GM21737 (cell line): Measurements from ENCODE around the gene KIF4A.
"Not testable (repeated sequence)": the region's sequence is repeated elsewhere in the genome, so short reads cannot be mapped to it uniquely, and the experiment has no call there.

Experiments used
- ATAC-seq: cut with Tn5 transposase; IDR thresholded peaks from one replicate; pipeline ENCODE4 v1.9.1; 2021; ENCODE audit warnings: mild to moderate bottlenecking, moderate library complexity; ENCODE audit not compliant: unreplicated experiment

The KIF4A gene

GRCh38 chrX:70289793-70290770 lies at the start of gene KIF4A, which contains the start of gene PDZD11:
Gene KIF4A (plus strand): TSS chrX:70290104. CDS start chrX:70290459, 355 bp downstream.
Gene PDZD11 (minus strand): TSS chrX:70289927. CDS start chrX:70289341, 586 bp downstream.
- peak; percentile 96 for ATAC-seq

GRCh38 chrX:70240751-70241150 lies 49.2 kb upstream of the KIF4A start:
- ATAC-seq = no peak

DNA sequence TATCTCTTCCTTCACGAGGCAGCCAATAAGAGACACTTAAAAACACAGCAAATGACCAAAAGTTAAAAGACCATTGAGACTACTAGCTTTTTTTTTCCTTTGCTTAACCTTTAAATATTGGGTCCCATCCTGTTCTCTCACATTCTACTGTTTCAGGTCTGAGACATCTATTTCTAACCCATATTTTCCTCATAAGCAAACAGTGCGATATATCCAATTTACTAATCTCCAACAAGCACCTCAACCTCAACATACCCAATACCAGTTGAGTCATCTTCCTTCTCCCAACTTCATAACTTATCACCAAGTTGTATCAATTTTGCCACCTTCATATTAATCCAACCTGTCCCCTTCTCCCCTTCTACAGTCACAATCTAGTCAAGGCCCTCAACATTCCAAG lies 48.4 kb upstream of the KIF4A start:
- ATAC-seq = no peak

DNA sequence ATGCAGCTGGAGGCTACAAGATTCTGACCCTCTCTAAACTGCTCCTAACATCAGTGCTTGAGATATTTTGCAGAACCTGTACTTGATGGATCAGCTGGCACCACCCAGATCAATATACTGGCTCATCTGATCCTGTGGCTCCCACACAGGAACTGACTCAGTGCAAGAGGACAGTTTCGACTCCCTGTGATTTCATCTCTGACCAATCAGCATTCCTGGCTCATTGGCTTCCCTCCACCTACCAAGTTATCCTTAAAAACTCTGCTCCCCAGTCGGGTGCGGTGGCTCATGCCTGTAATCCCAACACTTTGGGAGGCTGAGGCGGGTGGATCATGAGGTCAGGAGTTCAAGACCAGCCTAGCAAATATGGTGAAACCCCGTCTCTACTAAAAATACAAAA lies 46.3 kb upstream of the KIF4A start:
- not testable (repeated sequence) for ATAC-seq

- ATAC-seq = no peak
Observed at GRCh38 chrX:70244881-70245280, 45.0 kb upstream of the KIF4A start.

- no peak for ATAC-seq
Observed at GRCh38 chrX:70247252-70247651, 42.7 kb upstream of the KIF4A start.

- ATAC-seq = no peak
Observed at GRCh38 chrX:70252491-70252890, 37.4 kb upstream of the KIF4A start.

DNA sequence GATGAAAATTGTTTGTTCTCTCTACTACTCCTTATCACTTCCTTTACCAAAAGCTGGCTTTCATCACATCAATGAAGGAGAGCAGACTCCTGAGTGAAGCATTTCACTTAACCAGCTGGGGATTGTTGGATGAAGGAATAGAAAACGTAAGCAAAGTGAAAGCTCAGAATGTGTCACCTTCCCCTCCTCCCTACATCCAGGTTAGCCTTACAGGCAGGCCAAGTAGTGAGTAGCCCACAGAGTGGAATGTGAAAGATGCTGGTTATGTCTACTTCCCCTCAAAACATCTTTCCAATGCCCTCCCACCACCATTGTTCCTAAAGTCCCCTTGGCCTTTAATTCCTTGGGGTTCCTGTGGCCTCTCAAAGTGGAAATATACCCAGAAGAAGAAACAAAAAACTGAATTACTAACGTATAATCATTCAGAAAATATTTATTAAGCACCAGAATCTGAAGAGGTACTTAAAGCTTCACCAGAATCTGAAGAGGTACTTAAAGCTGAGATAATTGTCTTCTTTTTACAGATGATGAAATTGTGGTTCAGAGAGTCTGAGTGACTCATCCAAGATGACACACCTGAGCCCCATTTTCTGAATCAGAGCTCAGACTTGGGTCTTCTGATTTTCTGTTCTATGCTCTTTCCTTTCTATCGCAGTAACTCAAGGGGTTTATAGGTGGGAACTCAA lies 36.4 kb upstream of the KIF4A start:
- no peak for ATAC-seq

DNA sequence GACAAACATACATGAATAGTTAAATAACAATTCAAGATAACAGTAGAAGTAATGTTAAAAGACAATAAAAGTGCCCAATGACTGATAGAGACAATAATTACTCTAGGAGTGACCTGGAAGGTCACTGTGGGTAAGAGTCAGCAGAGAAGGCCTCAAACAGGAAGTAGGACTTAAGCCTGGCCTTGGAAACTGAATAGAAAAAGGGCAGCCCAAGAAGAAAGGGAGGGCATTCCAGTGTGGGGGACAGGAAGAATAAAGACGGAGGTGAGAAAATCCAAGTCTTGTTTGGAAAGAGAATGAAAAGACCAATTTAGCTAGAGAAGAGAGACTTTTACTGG lies 35.9 kb upstream of the KIF4A start:
- no peak for ATAC-seq

DNA sequence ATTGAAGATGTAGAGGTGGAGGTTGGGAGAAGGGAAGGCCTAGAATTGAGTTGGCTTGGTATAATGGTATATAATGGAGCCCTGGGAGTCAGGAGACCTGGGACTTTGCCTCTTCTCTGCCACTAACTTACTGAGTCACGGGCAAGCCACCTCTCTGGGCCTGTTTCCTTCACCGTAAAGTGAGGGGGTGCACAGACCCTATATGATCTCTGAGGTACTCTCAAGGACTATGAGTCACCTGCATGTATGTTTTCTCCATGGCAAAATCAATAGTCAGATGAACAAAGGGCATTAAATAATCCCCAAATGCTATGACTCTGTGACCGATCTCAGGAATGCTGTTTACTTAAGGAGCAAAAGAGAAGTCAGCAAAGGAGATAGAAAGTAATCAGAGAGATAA lies 35.0 kb upstream of the KIF4A start:
- ATAC-seq = no peak

DNA sequence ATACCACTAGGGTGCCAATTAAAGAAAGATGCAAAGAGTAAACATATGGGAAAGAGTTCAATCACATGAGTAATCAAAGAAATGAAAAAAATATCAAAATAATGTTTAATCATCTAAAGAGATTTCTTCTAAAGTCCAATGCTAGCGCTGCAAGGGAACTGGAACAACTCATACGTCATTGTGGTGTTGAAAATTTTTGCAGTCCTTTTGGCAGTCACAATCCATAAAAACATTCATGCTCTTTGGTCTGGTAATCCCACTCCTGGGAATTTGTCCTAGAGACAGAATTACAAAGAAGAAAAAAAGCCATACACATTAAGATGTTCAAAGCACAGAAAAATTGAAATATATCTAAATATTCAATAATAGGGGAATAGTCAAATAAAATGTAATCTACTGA lies 34.5 kb upstream of the KIF4A start:
- no peak for ATAC-seq

DNA sequence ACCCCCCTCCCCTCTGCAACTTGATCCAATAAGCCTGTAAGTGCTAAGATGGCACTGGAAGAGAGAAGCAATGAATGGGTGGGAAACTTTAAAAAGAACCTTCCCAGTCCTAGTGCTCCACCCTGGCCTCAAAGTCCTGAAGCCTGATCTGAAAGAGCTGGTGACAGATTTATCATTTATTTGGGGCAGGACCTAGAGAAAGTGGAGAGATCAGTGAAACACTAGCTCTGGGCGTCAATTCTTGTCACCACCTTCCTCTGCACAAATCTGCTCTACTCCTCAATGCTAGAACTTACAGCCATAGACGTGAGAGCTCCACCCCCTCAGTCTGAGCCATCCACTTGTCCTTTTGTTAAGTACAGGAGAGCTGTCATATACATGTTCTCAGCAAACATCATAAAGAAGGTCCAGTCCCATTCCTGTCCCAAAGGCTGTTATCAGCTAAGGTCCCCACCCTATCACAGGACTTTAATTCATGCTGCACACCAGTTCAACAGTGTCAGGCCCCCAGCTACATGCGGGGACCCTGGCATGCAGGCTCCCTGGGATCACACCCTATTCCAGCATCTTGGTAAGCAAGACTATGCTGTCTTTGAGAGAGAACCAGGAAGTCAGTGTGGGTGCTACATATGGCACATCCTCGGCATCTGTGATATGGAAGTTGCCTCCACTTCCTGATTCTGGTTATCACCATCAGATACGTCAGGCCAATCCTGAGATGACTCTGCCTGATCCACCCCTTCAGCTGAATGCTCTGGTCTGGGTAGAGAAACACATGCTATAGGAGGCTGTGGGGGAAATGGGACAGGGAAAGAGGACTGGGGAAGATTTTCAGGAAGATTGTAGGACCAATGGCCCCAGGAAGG lies 32.2 kb upstream of the KIF4A start:
- ATAC-seq = no peak

GRCh38 chrX:70260104-70260503 lies 29.8 kb upstream of the KIF4A start, which contains the start of gene P2RY4:
Gene P2RY4 (minus strand): TSS chrX:70260204. CDS start chrX:70259624, 580 bp downstream.
- ATAC-seq = no peak

- no peak for ATAC-seq
Observed at GRCh38 chrX:70262952-70263567, 26.8 kb upstream of the KIF4A start.

- ATAC-seq = no peak
Observed at GRCh38 chrX:70264784-70265183, 25.1 kb upstream of the KIF4A start.

- ATAC-seq = no peak
Observed at GRCh38 chrX:70268034-70268433, 21.9 kb upstream of the KIF4A start, which contains the start of gene ARR3. Gene ARR3 (plus strand): TSS chrX:70268334. CDS start chrX:70269386, 1,052 bp downstream.

- ATAC-seq = not testable (repeated sequence)
Observed at GRCh38 chrX:70274029-70274428, 15.9 kb upstream of the KIF4A start.

DNA sequence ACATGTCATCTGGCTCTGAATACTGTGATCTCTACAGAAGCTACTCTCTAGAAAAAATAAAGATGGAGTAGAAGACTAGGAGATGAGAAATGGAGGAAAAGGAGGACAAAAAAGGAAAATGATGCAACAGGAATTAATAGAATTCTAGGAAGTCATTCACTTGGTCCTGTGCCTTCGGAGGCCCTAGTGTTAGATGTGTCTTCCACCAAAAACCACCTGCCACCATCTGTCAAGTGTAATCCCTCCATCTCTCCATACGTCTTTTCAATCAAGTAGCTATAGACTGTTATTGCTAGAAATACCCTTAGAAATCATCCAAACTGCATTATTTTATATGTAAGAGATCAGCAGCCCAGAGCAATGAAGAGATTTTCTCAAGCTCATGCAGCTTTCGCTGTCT lies 10.8 kb upstream of the KIF4A start:
- ATAC-seq = no peak

GRCh38 chrX:70280573-70280972 lies 9.3 kb upstream of the KIF4A start:
- no peak for ATAC-seq

GRCh38 chrX:70281951-70282350 lies 8.0 kb upstream of the KIF4A start, which contains the start of gene RAB41:
Gene RAB41 (plus strand): TSS chrX:70282172. CDS start chrX:70282218, 46 bp downstream.
- ATAC-seq = no peak
